Stomach (tissue), 9 donors: ENCODE results near the gene SBSN. TPM values are rescaled to one million over a fixed set of nuclear protein-coding genes. Genes with fewer than 3 reads are reported as not detected.

Source experiments
- DNase-seq, 2 donors: peaks; one replicate each; pipeline versions ENCODE4 v3.0.0 to v3.0.0-alpha.2; 2013 to 2019
- H3K27ac ChIP-seq, 5 donors: fragments of 200-600 bp in 4 of 5; sonication (generic) in 4 of 5; one replicate each; pipeline ENCODE4 v1.5.1; 2013 to 2019; ENCODE audit warnings: mild to moderate bottlenecking in 1 of 5, moderate library complexity in 1 of 5
- H3K27me3 ChIP-seq, 3 donors: fragments of 200-600 bp; sonication (generic); one replicate each; pipeline ENCODE4 v1.5.1; 2017 to 2019; ENCODE audit warnings: mixed run types in 1 of 3
- H3K36me3 ChIP-seq, 4 donors: fragments of 200-600 bp; sonication (generic); 1 replicate in 3 of 4; 2 replicates in 1 of 4; pipeline ENCODE4 v1.5.1; 2016 to 2019
- H3K4me1 ChIP-seq, 4 donors: fragments of 200-600 bp; sonication (generic); one replicate each; pipeline ENCODE4 v1.5.1; 2016 to 2019
- H3K4me3 ChIP-seq, 4 donors: fragments of 200-600 bp; sonication (generic) in 3 of 4; one replicate each; pipeline ENCODE4 v1.5.1; 2016 to 2019; ENCODE audit warnings: mild to moderate bottlenecking in 1 of 4
- H3K9me3 ChIP-seq, 4 donors: fragments of 200-600 bp; sonication (generic); one replicate each; pipeline ENCODE4 v1.5.1; 2016 to 2019
- CTCF ChIP-seq, 7 experiments: fragments of 450-650 bp in 4 of 7; fragments of 200-600 bp in 3 of 7; sonication (generic) in 3 of 7; IDR thresholded peaks; one replicate each; pipeline ENCODE4 v1.5.1; 2016 to 2019; ENCODE audit warnings: antibody characterized with exemption in 7 of 7, control low read depth in 2 of 7, mild to moderate bottlenecking in 1 of 7
- EP300 ChIP-seq: sonication (generic); formaldehyde crosslinking; IDR thresholded peaks from one replicate; pipeline ENCODE4 v1.6.1; 2017; ENCODE audit warnings: antibody characterized with exemption
- POLR2A ChIP-seq, 4 donors: fragments of 450-650 bp; IDR thresholded peaks; one replicate each; pipeline ENCODE4 v1.6.1; 2016; ENCODE audit warnings: antibody characterized with exemption in 4 of 4, control low read depth in 2 of 4, mild to moderate bottlenecking in 1 of 4, moderate library complexity in 1 of 4
- POLR2AphosphoS5 ChIP-seq, 3 donors: sonication (generic); formaldehyde crosslinking; IDR thresholded peaks; one replicate each; pipeline ENCODE4 v1.6.1; 2016; ENCODE audit warnings: antibody characterized with exemption in 3 of 3
- WGBS, 5 donors: extraction: QIAGEN DNeasy Blood & Tissue Kit in 3 of 5; methylation state at CpG; one replicate each; pipeline versions ENCODE4 v1.1.5 to v1.1.7; 2013 to 2018; 5-methylcytosine and 5-hydroxymethylcytosine counted together
- intact Hi-C: fragments of 100-400 bp; cut with DNase I; formaldehyde crosslinking; loops from one replicate; pipeline ENCODE4 v1.15.1; 2023; ENCODE audit warnings: low total_unique reads
- polyA plus RNA-seq, 3 donors: library from polyadenylated mRNA; stranded (reverse); fragments of 200-250 nt; gene quantifications; one replicate each; pipeline ENCODE4 v1.2.3, GENCODE V29; 2013
- total RNA-seq, 5 donors: library from RNA; depleted of rRNA; stranded (reverse); fragments of >200 nt; gene quantifications; one replicate each; pipeline versions ENCODE4 v1.1.0 to v1.2.3, GENCODE V29; 2014 to 2016
- donor health status: healthy with polysubstance abuse.
- donor health status: Bipolar disorder and iron deficiency.
- donor health status: healthy.

SBSN gene
- total and polyA plus RNA-seq, 8 donors = 1.1 to 29.2 TPM; not detected in 6

- WGBS, 5 donors = 82 to 87% (median 84%) methylated on average over 5 to 15 of the region's 15 CpGs
- Histone ChIP-seq H3K27me3 (no peaks in the 10 kb centered on the region), H3K4me1 (peaks cover 13 to 31% (median 19%) of the 10 kb centered on the region in 4 donors), H3K36me3 (peaks cover 0 to 31% (median 22%) of the 10 kb centered on the region in 4 donors), H3K27ac (no peak overlapping the region), H3K9me3 (no peaks in the 10 kb centered on the region), H3K4me3 (no peak overlapping the region)
- DNase-seq = no peak
- no peak for TF ChIP-seq CTCF (IDR thresholded peaks at IDR 0.05)
- no peak for TF ChIP-seq POLR2AphosphoS5 (IDR thresholded peaks at IDR 0.05)
- TF ChIP-seq EP300 = no peak
- TF ChIP-seq POLR2A (IDR thresholded peaks at IDR 0.05) = no peak
- intact Hi-C loops = loop anchor here (10.0 kb wide), 1 partner anchor 165 kb away; the partner anchor contains the start of gene KMT2B
Measured at GRCh38 chr19:35549879-35550523, 21.9 kb upstream of the SBSN start.

DNA sequence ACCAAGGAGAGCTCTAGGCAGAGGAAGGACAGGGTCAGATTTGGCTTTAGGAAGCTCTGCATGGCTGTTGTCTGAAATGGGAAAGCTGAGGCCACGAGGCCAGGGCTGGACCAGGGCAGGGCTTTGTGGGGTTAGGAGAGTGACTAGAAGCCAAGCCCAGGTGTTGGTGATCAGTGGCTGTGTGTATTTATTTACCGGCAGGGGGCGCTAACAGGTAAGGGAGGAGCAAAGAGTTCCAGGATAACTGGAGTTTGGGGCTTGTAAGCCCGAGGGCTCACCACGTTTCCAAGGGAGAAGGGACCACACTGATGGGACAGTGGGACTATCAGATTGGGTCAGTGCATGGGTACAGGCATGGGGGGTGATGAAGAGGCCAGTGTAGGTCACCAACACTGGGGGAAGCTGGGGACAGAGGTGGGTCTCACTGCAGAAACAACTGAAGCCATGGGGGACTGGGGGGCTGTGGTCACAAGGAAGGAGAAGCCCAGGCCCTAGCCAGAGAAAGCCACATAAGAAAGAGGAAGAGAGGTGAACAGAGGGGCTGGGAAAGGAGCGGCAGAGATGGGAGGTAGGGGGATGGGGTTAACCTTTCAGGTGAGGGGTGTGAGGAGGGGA is 21.2 kb upstream of the SBSN start:
- WGBS, 5 donors = 15 to 20% (median 18%) methylated on average over 6 of the region's 6 CpGs
- Histone ChIP-seq H3K27me3 (no peaks in the 10 kb centered on the region), H3K9me3 (no peaks in the 10 kb centered on the region), H3K27ac (no peak overlapping the region), H3K4me1 (peaks cover 13 to 37% (median 26%) of the 10 kb centered on the region in 4 donors), H3K36me3 (peaks cover 0 to 31% (median 22%) of the 10 kb centered on the region in 4 donors), H3K4me3 (no peak overlapping the region)
- intact Hi-C loops = loop anchor here (10.0 kb wide), 1 partner anchor 166 kb away; the partner anchor contains the start of gene KMT2B
- DNase-seq = peak; percentile 63 to 88
- peak in 5 of 7 experiments; percentile 62 to 78 (median 66) for TF ChIP-seq CTCF (IDR thresholded peaks at IDR 0.05)
- TF ChIP-seq POLR2AphosphoS5 (IDR thresholded peaks at IDR 0.05) = no peak

DNA sequence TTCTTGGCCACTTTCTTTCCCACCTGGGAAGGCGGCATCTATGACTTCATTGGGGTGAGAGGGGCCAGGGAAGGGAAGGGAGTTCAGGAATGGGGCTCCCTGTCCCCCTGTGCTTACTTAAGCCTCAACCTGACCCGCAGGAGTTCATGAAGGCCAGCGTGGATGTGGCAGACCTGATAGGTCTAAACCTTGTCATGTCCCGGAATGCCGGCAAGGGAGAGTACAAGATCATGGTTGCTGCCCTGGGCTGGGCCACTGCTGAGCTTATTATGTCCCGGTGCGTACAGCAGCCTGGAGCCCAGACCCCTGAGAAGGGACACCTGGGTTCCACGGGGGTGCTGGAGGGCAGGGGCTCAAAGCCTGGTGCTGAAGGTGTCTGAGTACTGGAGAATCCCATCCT is 18.4 kb upstream of the SBSN start:
- DNase-seq = no peak
- TF ChIP-seq EP300 = no peak
- TF ChIP-seq POLR2A (IDR thresholded peaks at IDR 0.05) = no peak
- no peak for TF ChIP-seq CTCF (IDR thresholded peaks at IDR 0.05)
- no peak for TF ChIP-seq POLR2AphosphoS5 (IDR thresholded peaks at IDR 0.05)
- Histone ChIP-seq H3K4me1 (peaks cover 13 to 44% (median 32%) of the 10 kb centered on the region in 4 donors), H3K36me3 (peaks cover 0 to 42% (median 26%) of the 10 kb centered on the region in 4 donors), H3K27ac (peak overlapping the region in 1 of 5 donors; percentile 92), H3K9me3 (no peaks in the 10 kb centered on the region), H3K27me3 (no peaks in the 10 kb centered on the region), H3K4me3 (peak overlapping the region; percentile 82 to 89 (median 87))
- WGBS, 5 donors = 75 to 84% (median 77%) methylated on average over 5 to 8 of the region's 8 CpGs
- intact Hi-C loops = loop anchor here (10.0 kb wide), 1 partner anchor 168 kb away; the partner anchor contains the start of gene KMT2B

DNA sequence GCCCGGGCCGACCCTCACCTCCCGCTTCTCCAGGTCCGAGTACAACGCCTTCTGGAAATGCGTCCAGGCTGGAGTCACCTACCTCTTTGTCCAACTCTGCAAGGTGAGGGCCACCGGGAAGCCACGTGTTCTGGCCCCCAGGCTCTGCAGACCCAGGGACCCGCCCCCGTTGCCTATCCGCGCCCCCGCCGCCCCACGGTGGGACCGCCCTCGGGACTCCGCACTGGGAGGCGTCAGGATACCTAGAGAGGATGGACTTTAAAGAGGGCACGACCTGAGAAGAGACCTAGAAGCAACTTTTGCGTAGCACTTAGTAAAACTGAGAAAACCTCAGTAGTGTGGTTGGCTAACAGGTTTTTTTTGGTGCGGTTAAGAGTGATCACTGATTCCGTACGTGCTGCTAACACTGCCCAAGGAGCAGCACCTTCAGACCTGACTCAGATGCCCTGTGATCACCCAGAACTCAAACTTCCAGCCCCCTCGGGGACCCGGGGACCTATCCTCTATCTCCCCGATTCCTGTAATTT is 17.8 kb upstream of the SBSN start:
- H3K36me3 ChIP-seq = peaks cover 0 to 35% (median 22%) of the 10 kb centered on the region in 4 donors
- no peak for TF ChIP-seq EP300
- peak in 1 of 4 donors; percentile 0 for TF ChIP-seq POLR2A (IDR thresholded peaks at IDR 0.05)
- peak overlapping the region; percentile 82 to 89 (median 87) for H3K4me3 ChIP-seq
- peak overlapping the region; percentile 70 to 92 (median 87) for H3K27ac ChIP-seq
- peak; percentile 42 to 62 for DNase-seq
- 2 to 10% (median 2%) methylated on average over 8 to 27 of the region's 27 CpGs for WGBS, 5 donors
- intact Hi-C loops = loop anchor here (10.0 kb wide), 1 partner anchor 169 kb away; the partner anchor contains the start of gene KMT2B
- H3K9me3 ChIP-seq = no peaks in the 10 kb centered on the region
- no peaks in the 10 kb centered on the region for H3K27me3 ChIP-seq
- peaks cover 13 to 44% (median 32%) of the 10 kb centered on the region in 4 donors for H3K4me1 ChIP-seq
